ENCODE data around the gene CCDC192.
"Not testable (repeated sequence)": the region's sequence is repeated elsewhere in the genome, so short reads cannot be mapped to it uniquely, and the experiment has no call there.

CCDC192 gene

GRCh38 chr5:127839496-127840197 lies 136.5 kb downstream of the CCDC192 start:
- in situ Hi-C loops (cut with MboI; ENCODE audit: low sequenced_read_pairs), result no loop called here

GRCh38 chr5:127840198-127840524 lies 137.0 kb downstream of the CCDC192 start:
- in situ Hi-C loops (cut with MboI; ENCODE audit: low sequenced_read_pairs), result no loop called here

DNA sequence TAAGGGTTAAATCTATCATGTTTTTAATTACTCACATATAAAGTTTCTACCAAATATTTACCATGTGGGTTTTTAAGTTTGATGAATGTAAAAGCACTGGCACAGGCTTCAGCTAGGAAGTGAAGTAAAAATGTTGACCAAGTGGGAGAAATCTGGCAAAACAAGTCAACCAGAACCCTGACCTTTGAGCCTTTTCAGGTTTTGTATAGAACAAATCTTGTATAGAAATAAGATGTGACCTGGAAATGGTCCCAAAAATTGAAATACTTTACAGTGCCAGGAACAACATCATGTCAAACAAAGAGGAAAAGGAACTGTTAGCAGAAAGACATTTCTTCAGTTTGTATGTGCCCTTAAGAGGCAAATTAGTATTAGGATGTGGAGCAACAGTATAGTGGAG lies 137.6 kb downstream of the CCDC192 start:
- in situ Hi-C loops (cut with MboI; ENCODE audit: low sequenced_read_pairs), result no loop called here

- in situ Hi-C loops (cut with MboI; ENCODE audit: low sequenced_read_pairs), result no loop called here
These were observed 141.4 kb downstream of the CCDC192 start for GRCh38 chr5:127844581-127845021.

- in situ Hi-C loops (cut with MboI; ENCODE audit: low sequenced_read_pairs), result no loop called here
These were observed 143.7 kb downstream of the CCDC192 start for GRCh38 chr5:127846884-127847283.

- in situ Hi-C loops (cut with MboI; ENCODE audit: low sequenced_read_pairs), result not testable (repeated sequence)
These were observed 144.4 kb downstream of the CCDC192 start for GRCh38 chr5:127847641-127848040.

DNA sequence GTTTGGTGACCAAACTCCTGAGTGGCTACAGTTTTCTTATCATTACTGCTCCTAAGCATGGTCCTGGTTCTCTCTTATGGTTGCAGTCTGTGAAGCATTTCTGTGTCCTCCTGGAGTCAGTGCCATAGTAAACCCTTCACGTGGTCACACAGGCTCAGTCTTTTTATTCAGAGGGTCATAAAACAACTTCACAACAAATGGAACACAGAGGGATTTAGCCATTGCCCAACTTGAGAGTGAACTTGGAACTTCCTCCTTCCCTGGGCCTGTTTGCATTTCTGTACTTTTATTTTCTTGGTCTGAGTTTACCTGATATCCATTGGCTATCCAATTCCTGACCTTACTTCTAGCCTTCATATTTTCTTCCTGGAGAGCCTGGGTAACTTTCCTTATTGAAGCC lies 144.9 kb downstream of the CCDC192 start:
- in situ Hi-C loops (cut with MboI; ENCODE audit: low sequenced_read_pairs), result no loop called here

- in situ Hi-C loops (cut with MboI; ENCODE audit: low sequenced_read_pairs), result no loop called here
These were observed 146.2 kb downstream of the CCDC192 start for GRCh38 chr5:127849408-127849807.

DNA sequence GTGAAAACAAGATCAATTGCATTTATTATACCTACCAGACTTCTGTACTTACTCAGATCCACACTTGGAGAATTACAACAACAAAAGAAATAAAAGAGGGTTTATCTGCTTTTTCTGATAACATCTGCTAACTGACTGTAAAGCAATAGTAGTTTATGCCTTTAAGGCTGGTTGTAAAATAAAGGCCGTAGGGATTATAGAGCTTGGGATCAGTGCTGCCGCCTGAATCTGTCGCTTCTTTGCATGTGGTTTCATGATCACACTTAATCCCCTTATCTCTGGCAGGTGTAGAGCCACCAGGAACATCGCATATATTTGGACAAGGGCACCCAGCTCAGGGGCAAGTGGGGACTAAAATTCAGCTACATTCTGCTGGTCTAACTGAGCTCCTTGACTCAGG lies 146.7 kb downstream of the CCDC192 start:
- in situ Hi-C loops (cut with MboI; ENCODE audit: low sequenced_read_pairs), result no loop called here

- in situ Hi-C loops (cut with MboI; ENCODE audit: low sequenced_read_pairs), result no loop called here
These were observed 148.8 kb downstream of the CCDC192 start for GRCh38 chr5:127851964-127852363.

GRCh38 chr5:127854520-127854919 lies 151.3 kb downstream of the CCDC192 start:
- in situ Hi-C loops (cut with MboI; ENCODE audit: low sequenced_read_pairs), result no loop called here

DNA sequence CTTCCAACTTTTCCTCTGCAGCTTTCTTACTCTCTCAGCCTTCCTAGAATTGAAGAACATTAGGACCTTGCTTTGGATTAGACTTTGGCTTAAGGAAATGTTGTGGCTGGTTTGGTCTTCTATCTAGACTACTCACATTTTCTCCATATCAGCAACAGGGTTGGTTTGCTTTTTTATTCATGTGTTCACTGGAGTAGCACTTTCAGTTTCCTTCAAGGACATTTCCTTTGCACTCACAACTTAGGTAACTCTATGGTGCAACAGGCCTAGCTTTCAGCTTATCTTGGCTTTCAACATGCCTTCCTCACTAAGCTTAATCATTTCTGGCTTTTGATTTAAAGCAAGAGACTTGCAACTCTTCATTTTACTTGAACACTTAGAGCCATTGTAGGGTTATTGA lies 153.1 kb downstream of the CCDC192 start:
- in situ Hi-C loops (cut with MboI; ENCODE audit: low sequenced_read_pairs), result no loop called here

- in situ Hi-C loops (cut with MboI; ENCODE audit: low sequenced_read_pairs), result no loop called here
These were observed 155.1 kb downstream of the CCDC192 start for GRCh38 chr5:127858116-127858784.

- in situ Hi-C loops (cut with MboI; ENCODE audit: low sequenced_read_pairs), result no loop called here
These were observed 157.1 kb downstream of the CCDC192 start for GRCh38 chr5:127860291-127860690.

- in situ Hi-C loops (cut with MboI; ENCODE audit: low sequenced_read_pairs), result no loop called here
These were observed 160.0 kb downstream of the CCDC192 start for GRCh38 chr5:127863161-127863560.

DNA sequence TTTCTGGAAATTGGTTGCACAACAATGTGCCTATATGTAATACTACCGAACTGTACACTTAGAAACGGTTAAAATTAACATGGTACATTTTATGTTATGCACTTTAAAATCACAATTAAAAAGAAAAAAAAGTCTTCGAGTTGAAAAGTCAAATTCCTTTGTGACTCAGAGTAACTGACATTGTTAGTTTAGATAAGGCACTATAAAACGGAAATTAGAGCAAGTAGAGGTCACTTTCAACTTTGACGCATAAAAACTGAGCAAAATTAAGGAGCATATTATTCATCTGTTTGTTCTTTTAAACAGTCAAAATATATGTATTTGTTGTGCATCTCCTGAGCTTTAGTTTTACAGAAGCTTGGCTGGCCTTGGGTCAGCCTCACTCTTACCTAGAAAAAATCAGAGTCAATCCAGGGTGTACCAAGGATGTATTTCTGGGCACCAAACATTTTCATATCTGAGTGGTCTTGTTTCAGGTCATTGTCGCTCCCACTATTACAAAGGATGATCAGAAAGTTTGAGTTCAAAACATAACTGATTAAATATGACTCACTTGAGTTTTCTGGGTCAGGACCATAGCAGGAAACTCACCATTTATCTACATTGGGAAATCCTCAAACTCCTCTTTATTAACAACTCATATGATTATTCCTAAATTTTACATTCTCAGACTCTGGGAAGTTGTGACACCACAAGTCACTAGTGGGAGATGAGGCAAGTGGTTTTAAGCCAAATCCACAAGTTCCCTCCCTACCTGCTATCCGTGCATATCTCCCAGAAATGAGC lies 160.6 kb downstream of the CCDC192 start:
- in situ Hi-C loops (cut with MboI; ENCODE audit: low sequenced_read_pairs), result no loop called here

GRCh38 chr5:127864511-127864910 lies 161.3 kb downstream of the CCDC192 start:
- in situ Hi-C loops (cut with MboI; ENCODE audit: low sequenced_read_pairs), result no loop called here

DNA sequence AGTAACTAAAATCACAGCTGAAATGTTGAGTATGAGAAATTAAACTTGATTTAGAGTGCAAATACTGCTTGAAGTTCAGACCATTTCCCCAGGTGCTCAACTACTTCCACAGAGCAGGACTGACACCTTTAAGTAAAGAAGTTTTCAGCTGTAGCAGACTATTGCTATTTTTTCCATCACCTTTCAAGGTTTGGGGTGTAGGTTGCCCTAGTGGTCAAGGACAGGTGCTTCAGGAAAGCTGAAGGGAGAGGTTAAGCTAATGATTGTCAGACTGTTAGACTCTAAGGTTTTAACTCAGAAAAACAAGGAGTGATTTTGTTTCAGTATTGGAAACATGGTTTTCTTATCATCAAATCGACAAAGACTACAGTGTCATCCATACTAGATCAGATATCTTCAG lies 162.1 kb downstream of the CCDC192 start:
- in situ Hi-C loops (cut with MboI; ENCODE audit: low sequenced_read_pairs), result no loop called here

GRCh38 chr5:127867022-127867783 lies 164.0 kb downstream of the CCDC192 start:
- in situ Hi-C loops (cut with MboI; ENCODE audit: low sequenced_read_pairs), result no loop called here

DNA sequence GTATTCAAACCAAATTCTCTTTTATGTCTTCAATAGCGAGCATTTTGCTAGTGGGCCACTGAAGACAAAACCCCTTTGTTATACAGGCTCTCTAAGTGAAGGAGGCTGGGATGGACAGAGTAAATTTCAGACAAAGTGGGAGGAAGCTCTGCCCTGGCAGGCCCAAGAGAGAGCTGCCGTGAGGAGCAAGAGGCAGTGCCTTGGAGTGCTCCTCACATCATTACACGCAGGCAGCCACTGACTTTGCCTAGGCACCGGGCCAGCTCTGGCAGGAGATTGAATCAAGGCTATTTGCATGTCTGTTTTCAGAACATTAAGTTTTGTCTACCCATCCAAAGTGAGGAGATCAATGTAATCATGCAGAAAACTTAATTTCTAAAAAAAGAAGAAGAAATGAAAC lies 167.7 kb downstream of the CCDC192 start:
- in situ Hi-C loops (cut with MboI; ENCODE audit: low sequenced_read_pairs), result no loop called here

DNA sequence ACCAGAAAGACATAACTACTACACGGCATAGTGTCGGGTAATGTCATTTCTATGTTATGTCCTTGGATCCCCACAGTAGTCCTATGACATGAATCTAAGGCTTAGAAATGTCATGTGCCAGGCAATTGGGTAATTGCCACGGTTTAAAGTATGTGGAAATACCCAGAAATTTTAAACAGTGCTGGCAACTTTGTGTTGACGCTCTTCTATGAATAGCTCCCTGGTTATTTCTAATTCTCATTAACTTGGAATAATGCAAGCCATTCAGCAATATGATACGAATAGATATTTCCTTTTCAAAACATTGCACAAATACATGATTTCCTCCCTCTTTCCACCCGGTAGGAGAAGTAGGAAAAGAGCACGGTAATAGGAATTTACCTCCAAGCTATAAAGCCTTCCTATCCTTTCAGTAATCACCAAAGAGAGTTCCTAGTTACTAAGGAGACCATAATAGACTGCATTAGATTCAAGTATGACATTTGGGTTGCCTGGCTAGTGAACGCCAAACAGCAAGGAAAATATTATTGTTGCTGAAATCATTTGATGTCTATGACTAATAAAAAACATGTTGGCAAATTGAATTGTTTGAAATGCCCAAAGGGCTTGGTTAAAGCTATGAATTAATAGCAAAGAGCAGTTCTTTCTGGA lies 168.4 kb downstream of the CCDC192 start:
- in situ Hi-C loops (cut with MboI; ENCODE audit: low sequenced_read_pairs), result no loop called here

Data from hTERT RPE-1 (cell line).